HL-60/S4 treated with retinoic acid at 250 ng/mL for 4 days and 3 days (cell line): ENCODE data around the gene AOPEP.

Source experiments
- in situ Hi-C: fragments of 300-500 bp; cut with MboI; formaldehyde crosslinking; loops from 2 replicates; pipeline ENCODE4 v1.7.0; 2022; ENCODE audit warnings: low sequenced_read_pairs

Gene AOPEP

DNA sequence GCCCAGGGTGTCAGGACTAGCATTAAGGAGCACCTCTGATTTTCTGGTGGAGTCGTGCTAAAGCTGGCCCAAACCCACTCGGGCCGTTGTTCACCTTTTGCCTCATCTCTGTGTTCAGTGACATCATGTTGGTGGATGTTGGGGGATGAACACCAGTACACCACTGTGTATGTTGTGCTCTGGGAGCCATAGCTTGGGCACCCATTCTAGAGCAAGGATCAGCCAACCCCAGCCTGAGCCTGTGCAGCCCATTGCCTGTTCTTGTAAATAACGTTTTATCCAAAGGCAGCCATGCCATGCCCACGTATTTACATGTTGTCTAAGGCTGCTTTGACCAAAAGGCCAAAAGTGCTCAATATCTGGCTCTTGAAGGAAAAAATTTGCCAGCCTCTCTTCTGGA lies 345.4 kb downstream of the AOPEP start:
- in situ Hi-C loops, result no loop called here

- in situ Hi-C loops, result no loop called here
Observed at GRCh38 chr9:95073042-95073607, 346.6 kb downstream of the AOPEP start.

DNA sequence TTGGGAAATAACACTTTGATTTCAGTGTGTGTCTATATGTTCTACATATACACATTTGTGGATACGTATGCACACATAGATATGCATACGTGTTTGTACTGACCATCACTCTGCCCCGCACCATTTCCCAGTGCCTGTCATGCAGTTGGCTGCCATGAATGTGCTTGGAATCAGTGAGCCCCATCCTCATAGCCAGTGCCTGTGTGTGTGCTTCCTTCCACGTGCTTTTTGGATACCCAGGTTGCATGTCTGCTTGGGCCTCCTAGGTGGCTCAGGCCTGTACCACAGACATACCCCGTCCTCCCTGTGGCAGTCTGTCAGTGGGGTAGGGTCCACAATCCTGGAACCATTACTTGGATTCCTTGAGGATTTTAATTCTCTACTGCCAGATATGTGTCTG lies 347.4 kb downstream of the AOPEP start:
- in situ Hi-C loops, result no loop called here

DNA sequence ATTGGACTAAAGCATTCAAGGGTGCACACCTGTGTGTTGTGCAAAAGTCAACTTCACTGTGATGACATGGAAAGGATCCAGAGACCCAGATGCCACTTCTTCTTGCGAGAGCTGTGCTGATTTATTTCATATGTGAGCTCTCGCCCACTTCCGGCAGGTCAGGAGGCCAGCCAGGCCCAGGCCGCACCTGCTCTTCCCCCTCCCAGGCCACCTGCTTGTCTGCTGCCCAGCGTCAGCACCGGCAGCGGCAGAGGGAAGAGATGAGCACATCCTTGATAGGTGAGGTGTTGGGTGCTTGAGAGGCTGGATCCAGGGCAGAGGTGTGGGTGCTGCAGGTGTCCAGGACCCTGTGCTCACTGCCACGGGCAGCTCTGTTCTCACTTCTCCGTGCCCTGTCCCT lies 348.1 kb downstream of the AOPEP start:
- in situ Hi-C loops, result no loop called here

GRCh38 chr9:95075700-95076099 lies 349.2 kb downstream of the AOPEP start:
- in situ Hi-C loops, result no loop called here

DNA sequence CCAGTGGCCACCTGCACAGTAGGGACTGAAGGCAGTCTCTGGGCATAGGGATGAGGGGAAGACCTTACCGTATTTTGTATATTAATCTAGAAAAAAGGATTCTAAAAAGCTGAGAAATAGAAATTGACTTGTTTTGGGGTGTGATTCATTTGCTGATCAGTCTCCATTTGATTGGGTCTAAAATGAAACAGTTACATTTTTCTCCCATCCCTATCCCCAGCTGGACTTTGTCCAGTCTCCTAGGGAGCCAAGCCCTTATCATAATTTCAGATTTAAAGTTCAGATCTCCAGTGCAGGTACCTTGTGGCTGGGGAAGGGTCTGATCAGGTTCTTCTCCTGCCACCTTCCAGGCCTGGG lies 350.2 kb downstream of the AOPEP start:
- in situ Hi-C loops, result no loop called here

GRCh38 chr9:95077053-95077765 lies 350.7 kb downstream of the AOPEP start:
- in situ Hi-C loops, result no loop called here

GRCh38 chr9:95077766-95078370 lies 351.4 kb downstream of the AOPEP start:
- in situ Hi-C loops, result no loop called here

DNA sequence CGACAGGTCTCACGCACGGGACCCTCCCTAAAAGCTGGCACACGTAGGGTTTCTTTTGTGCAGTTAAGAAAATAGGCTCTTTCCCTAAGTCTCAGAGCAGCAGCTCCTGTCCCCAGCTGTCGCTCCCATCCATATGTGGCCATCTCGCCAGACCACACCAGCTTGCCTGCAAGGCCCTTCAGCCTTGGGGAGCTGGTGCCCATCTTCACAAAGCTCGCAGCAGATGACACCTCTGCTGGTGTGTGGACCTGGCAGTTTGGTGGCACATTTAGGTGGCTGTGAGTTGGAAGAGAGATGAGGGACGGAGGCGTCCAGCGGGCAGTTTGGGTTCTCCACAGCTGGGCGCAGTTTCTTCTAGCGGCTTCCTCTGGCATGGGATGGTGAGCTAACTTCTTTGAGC lies 352.0 kb downstream of the AOPEP start:
- in situ Hi-C loops, result no loop called here

DNA sequence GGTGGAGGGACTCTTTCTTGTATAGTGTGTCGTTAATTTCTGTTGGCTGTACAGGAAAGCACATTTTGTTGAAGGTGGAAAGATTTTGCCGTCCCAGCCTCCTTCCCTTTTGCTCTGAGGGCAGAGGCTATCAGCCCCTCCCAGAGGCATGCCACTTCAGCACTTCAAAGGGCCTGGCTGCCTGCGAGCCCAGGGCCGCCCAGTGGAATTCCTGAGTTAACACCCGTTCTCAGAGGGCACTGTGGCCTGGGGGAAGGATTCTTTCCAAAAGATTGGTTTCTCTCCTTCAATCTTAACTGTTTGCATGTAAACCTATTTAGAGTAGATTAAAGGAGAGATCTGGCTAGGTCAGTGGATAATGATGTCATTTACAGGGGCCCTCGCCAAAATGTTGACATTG lies 352.4 kb downstream of the AOPEP start:
- in situ Hi-C loops, result no loop called here

GRCh38 chr9:95079461-95079860 lies 353.0 kb downstream of the AOPEP start:
- in situ Hi-C loops, result no loop called here

DNA sequence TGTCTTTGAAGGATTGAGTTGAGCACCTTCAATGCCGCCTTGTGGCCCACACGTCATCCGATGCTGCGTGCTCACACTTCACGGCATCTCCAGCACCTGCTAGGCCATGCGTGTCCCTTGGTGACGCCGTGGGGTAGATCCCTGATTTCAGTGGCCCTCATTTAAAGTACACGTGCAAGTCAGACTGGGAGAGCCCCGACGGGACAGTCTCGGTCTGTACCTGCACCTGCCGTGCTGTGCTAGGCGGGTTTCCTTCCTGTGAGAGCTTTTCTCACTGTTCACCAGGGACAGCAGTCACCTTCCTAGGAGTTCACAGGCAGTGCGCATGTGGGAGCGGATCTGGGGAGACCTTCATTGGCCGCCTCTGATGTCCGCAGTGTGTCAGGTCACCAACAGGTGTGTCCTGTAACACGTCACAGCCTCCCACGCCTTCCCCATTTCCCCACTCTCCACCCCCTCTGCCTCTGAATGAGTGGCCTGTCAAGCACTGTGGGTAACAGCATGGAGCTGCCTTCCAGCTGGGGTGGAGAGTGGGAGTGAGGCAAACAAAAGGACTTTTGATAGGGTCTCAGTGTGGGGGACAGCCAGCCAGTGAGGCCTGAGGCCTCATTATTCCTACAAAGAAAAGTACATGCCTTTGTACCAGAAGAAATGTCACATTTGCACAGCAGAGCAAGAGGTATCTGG lies 354.6 kb downstream of the AOPEP start:
- in situ Hi-C loops, result no loop called here

GRCh38 chr9:95081998-95082397 lies 355.5 kb downstream of the AOPEP start:
- in situ Hi-C loops, result no loop called here

DNA sequence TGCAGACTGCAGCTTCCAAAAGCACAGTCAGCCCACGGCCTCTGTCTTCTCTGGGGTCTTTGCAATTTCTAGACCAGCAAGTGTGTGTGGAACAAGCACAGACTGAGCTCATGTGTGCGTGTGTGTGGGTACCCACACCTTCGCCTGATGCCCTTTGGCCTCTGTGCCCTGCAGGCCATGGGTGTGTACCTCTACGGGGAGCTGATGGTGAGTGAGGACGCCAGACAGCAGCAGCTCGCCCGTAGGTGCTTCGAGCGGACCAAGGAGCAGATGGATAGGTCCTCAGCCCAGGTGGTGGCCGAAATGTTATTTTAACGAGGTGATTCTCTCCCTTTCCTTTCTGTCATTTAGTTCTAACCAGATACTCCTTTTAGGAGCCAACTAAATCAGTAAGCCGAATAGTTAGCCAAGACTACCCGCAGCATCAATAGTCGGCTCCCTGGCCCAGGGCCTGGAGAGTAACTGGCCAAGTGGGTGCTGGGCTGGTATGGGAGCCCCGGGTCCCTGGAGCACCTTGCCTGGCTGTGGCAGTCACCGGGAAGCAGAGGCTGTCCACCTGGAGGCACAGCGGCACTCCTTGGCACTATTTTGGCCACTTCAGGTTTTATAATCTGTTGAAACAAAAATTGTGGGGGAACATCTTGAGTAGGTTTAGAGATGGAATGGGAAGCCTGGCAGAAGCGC lies 356.0 kb downstream of the AOPEP start:
- in situ Hi-C loops, result no loop called here

GRCh38 chr9:95083086-95083768 lies 356.7 kb downstream of the AOPEP start:
- in situ Hi-C loops, result no loop called here

GRCh38 chr9:95084254-95084934 lies 357.9 kb downstream of the AOPEP start:
- in situ Hi-C loops, result no loop called here

GRCh38 chr9:95085036-95085770 lies 358.7 kb downstream of the AOPEP start:
- in situ Hi-C loops, result no loop called here

GRCh38 chr9:95085861-95086563 lies 359.5 kb downstream of the AOPEP start:
- in situ Hi-C loops, result no loop called here

DNA sequence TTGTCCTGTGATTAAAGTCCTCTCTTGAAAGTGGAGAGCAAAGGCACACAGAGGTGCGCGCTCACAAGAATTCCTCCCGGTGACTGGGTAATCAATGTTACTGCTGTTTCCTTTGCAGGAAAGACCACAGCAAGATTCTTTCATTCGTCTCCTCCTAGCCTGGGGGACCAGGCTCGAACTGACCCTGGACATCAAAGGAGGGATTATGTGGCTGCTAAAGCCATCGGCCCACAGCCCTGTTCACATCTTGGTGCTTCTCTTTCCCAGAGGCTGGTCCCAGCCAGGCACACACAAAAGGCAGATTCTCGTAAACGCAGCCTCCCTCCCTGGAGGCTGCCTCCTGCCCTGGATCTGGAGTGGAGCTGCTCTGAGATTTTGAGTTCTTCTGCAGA lies 360.1 kb downstream of the AOPEP start:
- in situ Hi-C loops, result no loop called here
